GM12878 (cell line): ENCODE data around the gene SGMS1. TPM values are rescaled to one million over a fixed set of nuclear protein-coding genes. Genes with fewer than 3 reads are reported as not detected.

Experiments used
- BCL3 ChIP-seq: IDR thresholded peaks from 2 replicates; pipeline ENCODE4 v1.6.1; 2011; ENCODE audit warnings: borderline replicate concordance, low read depth, mild to moderate bottlenecking, moderate library complexity, low read length; ENCODE audit not compliant: insufficient read depth, poor library complexity, severe bottlenecking
- BMI1 ChIP-seq: fragments of 450-650 bp; IDR thresholded peaks from 2 replicates; pipeline ENCODE4 v1.6.1; 2016; ENCODE audit warnings: mild to moderate bottlenecking, moderate library complexity, borderline replicate concordance
- CREM ChIP-seq: IDR thresholded peaks from 2 replicates; pipeline ENCODE4 v1.6.1; 2014; ENCODE audit warnings: antibody characterized with exemption, low read depth
- ESRRA ChIP-seq: IDR thresholded peaks from 2 replicates; pipeline ENCODE4 v1.6.1; 2012; ENCODE audit warnings: mild to moderate bottlenecking, low read length, improper control_type of control experiment
- IRF4 ChIP-seq: IDR thresholded peaks from 2 replicates; pipeline ENCODE4 v1.6.1; 2011; ENCODE audit warnings: low read depth, low read length
- MYC ChIP-seq: IDR thresholded peaks from 2 replicates; pipeline ENCODE4 v1.6.1; 2011; ENCODE audit warnings: mild to moderate bottlenecking, low read length, moderate library complexity, inconsistent platforms; ENCODE audit not compliant: insufficient read depth, insufficient replicate concordance, insufficient read length, severe bottlenecking
- PAX5 ChIP-seq: IDR thresholded peaks from 2 replicates; pipeline ENCODE4 v1.6.1; 2011; ENCODE audit warnings: low read depth, low read length, borderline replicate concordance
- PRDM15 ChIP-seq: fragments of 450-650 bp; formaldehyde crosslinking; IDR thresholded peaks from 2 replicates; pipeline ENCODE4 v1.4.0; 2020; ENCODE audit warnings: mild to moderate bottlenecking, moderate library complexity
- RAD51 ChIP-seq: fragments of 450-650 bp; IDR thresholded peaks from 2 replicates; pipeline ENCODE4 v1.6.1; 2016; ENCODE audit warnings: moderate library complexity, mild to moderate bottlenecking, inconsistent platforms
- RBBP5 ChIP-seq: fragments of 200-600 bp; sonication (generic); conservative IDR thresholded peaks from 2 replicates; pipeline ENCODE4 v1.6.1; 2016
- SMAD5 ChIP-seq: IDR thresholded peaks from 2 replicates; pipeline ENCODE4 v1.6.1; 2016; ENCODE audit warnings: antibody characterized with exemption, low read depth
- SMARCA5 ChIP-seq: fragments of 450-650 bp; IDR thresholded peaks from 2 replicates; pipeline ENCODE4 v1.6.1; 2017; ENCODE audit warnings: mild to moderate bottlenecking
- SPI1 ChIP-seq: IDR thresholded peaks from 2 replicates; pipeline ENCODE4 v1.6.1; 2011; ENCODE audit warnings: low read depth, mild to moderate bottlenecking, low read length, moderate library complexity, borderline replicate concordance; ENCODE audit not compliant: insufficient read depth
- SREBF2 ChIP-seq: IDR thresholded peaks from 2 replicates; pipeline ENCODE4 v1.6.1; 2012; ENCODE audit warnings: mild to moderate bottlenecking, low read length
- STAT3 ChIP-seq: IDR thresholded peaks from 2 replicates; pipeline ENCODE4 v1.6.1; 2011; ENCODE audit warnings: low read depth, low read length, improper control_type of control experiment
- TARDBP ChIP-seq: IDR thresholded peaks from 2 replicates; pipeline ENCODE4 v1.6.1; 2016; ENCODE audit warnings: borderline replicate concordance
- TCF12 ChIP-seq: IDR thresholded peaks from 2 replicates; pipeline ENCODE4 v1.6.1; 2011; ENCODE audit warnings: low read depth, mild to moderate bottlenecking, low read length
- ZBTB11 ChIP-seq: fragments of 450-650 bp; formaldehyde crosslinking; IDR thresholded peaks from 2 replicates; pipeline ENCODE4 v1.5.0; 2022; ENCODE audit warnings: mild to moderate bottlenecking, missing genetic modification characterization
- ZNF592 ChIP-seq: fragments of 450-650 bp; IDR thresholded peaks from 2 replicates; pipeline ENCODE4 v1.6.1; 2017; ENCODE audit warnings: mild to moderate bottlenecking, moderate library complexity
- polyA plus RNA-seq, 11 experiments: library from polyadenylated mRNA; depleted of rRNA in 4 of 11; unstranded in 6 of 11; stranded (reverse) in 5 of 11; fragments of >200 nt; fragmentation: Nextera tagmentation in 4 of 11; fragmentation: Illumina TruSeq in 1 of 11; extraction: Ambion mirVana in 4 of 11; extraction: Trizol in 1 of 11; gene quantifications; 1 replicate in 1 of 11; 2 replicates in 10 of 11; pipeline versions ENCODE4 v1.2.1 to v1.2.3, GENCODE V29; 2011 to 2016; ENCODE audit warnings: inconsistent platforms in 2 of 11, missing spikeins in 2 of 11, low read depth in 1 of 11
- total RNA-seq, 4 experiments: library from RNA; depleted of rRNA in 3 of 4; stranded (reverse); fragments of >200 nt in 3 of 4; fragmentation: Illumina TruSeq in 1 of 4; extraction: Trizol in 1 of 4; gene quantifications; 2 replicates each; pipeline versions ENCODE4 v1.2.1 to v1.2.3, GENCODE V29; 2013 to 2021

SGMS1 gene
- total and polyA plus RNA-seq, 10 of the 15 experiments (the other 5 are each of a cell fraction or from before 2014, with no cell fraction given), result 1.4 to 14.5 (median 4.9) TPM

GRCh38 chr10:50431791-50432190, 192.0 kb downstream of the SGMS1 start (continued):
- no peak for TF ChIP-seq SMARCA5
- peak; percentile 66; the same call in 1 of the 2 replicates for TF ChIP-seq RAD51
- TF ChIP-seq SMAD5, result no peak
- TF ChIP-seq ZBTB11 (CRISPR knock-in tag), result no peak
- TF ChIP-seq TARDBP, result no peak
- TF ChIP-seq PRDM15 (CRISPR knock-in tag), result no peak
- no peak for TF ChIP-seq ESRRA
- TF ChIP-seq SPI1, result no peak
- TF ChIP-seq BCL3, result peak; percentile 93
- peak; percentile 79; the same call in 1 of the 2 replicates for TF ChIP-seq TCF12
- no peak for TF ChIP-seq MYC
- TF ChIP-seq IRF4, result peak; percentile 99
- peak; percentile 95 for TF ChIP-seq BMI1
- TF ChIP-seq CREM, result peak; percentile 94
- TF ChIP-seq RBBP5, result no peak
- TF ChIP-seq STAT3, result peak; percentile 90
- peak; percentile 95 for TF ChIP-seq PAX5
- peak; percentile 84; the same call in 1 of the 2 replicates for TF ChIP-seq ZNF592
- no peak for TF ChIP-seq SREBF2
